Measurements from ENCODE around the gene ZNF598.
A peak's percentile ranks its signal among the peaks of the same experiment; 100 is the strongest.
"Not testable (repeated sequence)": the region's sequence is repeated elsewhere in the genome, so short reads cannot be mapped to it uniquely, and the experiment has no call there.

The ZNF598 gene

GRCh38 chr16:2028620-2029220, 19.1 kb upstream of the ZNF598 start:
- no peak for DNase-seq (ENCODE audit: low read depth, low spot score)

- DNase-seq (ENCODE audit: low read depth, low spot score), result no peak
These were observed 18.5 kb upstream of the ZNF598 start for GRCh38 chr16:2028146-2028545.

DNA sequence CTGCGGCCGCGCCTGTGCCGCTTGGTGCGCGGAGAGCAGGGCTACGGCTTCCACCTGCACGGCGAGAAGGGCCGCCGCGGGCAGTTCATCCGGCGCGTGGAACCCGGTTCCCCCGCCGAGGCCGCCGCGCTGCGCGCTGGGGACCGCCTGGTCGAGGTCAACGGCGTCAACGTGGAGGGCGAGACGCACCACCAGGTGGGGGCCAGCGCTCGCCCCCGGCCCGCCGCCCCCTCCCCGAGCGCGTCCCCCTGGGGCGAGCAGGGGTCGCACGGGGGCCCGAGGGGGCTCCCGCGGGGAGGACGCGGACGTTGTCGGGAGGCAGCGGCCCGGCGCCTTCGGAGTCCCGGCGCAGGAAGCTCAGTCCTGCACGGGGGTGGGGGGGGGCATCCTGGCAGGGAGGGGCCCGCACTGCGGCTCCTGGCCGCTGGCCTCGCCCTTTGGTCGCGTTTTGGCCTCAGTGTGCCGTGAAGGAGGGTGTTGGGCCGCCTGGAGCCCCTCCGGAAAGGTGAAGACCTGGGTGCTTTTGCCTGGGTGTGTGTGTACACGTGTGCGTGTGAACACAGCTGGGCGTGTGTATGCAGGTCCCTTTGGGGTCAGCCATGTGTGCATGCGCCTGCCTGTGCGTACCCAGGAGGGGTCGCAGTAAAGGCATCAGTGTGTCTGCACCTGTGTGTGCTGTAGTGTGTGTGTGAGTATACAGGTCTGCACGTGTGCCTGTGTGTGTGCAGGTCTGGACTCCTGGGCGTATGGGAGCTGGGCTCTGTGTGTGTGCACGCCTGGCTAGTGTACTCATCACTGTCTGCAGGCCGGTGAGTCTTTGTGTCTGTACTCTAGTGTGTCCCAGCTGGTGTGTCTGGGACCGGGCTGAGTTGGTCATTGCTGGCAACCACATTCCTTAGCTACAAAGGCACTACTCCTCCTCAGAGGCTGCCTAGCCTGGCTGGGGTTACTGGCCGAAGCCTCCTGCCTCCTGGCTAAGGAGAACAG, 17.7 kb upstream of the ZNF598 start:
- DNase-seq (ENCODE audit: low read depth, low spot score), result peak; percentile 51

DNA sequence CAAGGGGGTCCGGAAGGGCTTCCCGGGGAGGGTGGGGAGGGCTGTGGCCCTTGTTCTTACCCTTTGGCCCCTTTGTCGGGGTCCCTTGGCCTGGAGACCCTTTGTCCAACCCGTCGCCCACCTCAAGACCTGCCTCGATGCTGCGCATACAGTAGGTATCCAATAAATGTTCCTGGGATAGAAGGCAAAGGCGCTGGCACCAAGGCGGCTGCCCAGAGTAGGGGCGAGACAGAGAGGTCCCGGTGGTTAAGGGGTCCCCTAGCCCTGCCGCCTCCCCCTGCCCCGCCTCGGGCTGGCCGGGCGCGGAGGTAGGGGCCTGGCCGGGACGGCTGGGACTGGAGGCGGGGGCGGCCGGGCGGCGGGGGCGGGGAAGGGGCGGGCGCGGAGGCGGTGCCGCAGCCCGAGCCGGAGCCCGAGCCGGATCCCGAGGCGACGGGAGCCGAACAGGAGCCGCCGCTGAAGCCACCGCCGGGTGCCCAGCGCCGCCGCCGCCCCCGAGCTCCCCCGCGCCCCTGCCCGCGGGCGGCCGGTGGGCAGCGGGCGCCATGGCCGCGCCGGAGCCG, 16.9 kb upstream of the ZNF598 start, which contains the start of gene NHERF2:
Gene NHERF2, plus strand, starts transcription at position 442 of the 563 bp plus-strand sequence. Its CDS starts 104 bp downstream, at position 546.
- peak; percentile 69 for DNase-seq (ENCODE audit: low read depth, low spot score)

DNA sequence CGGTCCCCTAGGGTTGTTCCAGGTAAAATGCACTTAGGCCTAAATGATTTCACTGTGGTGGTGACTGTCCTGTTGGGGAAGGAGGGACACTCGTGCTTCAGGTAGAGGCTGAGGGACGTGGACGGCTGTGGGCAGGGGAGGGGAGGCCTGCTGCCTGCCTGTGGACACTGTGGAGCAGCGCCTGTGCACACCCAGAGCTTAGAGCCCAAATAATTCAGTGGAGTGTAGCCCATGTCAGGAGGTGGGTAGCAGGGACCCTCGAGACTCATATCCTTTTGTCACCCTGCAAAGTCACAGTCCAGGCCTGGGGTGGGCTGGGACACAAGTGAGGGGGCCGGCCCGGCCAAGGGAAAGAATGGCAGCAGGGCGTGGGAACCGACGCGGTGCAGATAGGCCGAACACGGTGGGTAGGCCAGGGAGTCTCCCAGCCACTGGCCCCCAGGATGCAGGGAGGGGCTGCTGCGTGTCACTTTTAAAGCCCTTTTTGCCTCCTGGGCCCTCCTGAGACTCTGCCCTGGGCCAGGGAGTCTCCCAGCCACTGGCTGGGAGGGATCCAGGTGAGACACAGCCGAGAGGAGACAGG, 16.3 kb upstream of the ZNF598 start:
- DNase-seq (ENCODE audit: low read depth, low spot score), result no peak

DNA sequence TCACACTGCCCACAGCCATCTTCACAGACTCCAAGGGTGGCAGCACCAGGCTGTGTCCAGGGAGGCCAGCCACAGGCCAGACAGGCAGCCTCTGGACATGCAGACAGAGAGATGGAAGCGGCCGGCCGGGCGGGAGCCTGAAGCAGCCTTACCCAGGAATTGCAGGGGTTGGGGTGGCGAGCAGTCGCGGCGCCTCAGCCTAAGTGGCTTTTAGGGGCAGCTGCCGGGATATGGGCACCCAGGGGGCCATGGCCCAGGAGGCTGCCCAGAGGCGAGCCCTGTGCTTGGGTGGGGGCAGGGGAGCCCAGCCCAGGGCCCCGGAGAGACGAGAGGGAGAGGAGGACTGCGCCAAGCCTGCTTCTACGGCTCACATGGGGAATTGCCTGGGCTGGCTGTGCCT, 15.6 kb upstream of the ZNF598 start:
- no peak for DNase-seq (ENCODE audit: low read depth, low spot score)

DNA sequence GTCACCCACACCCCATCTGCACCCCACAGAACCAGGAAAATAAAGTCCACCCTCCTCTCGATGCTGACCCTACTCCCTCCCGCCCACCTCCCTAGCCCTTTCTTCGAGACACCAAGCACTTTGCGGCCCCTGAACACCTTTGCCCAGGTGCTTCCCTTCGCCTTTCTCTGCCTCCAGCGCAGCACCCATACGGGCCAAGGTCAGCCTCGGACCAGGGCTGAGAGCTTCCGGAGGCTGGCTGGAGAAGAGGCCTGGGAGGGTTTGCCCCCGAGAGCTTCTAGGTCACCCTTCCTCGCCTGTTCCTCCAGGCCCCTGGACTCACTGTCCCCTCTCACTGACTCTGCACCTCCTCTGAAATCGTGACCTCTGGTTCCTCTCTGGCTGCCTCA, 14.4 kb upstream of the ZNF598 start:
- no peak for DNase-seq (ENCODE audit: low read depth, low spot score)

DNA sequence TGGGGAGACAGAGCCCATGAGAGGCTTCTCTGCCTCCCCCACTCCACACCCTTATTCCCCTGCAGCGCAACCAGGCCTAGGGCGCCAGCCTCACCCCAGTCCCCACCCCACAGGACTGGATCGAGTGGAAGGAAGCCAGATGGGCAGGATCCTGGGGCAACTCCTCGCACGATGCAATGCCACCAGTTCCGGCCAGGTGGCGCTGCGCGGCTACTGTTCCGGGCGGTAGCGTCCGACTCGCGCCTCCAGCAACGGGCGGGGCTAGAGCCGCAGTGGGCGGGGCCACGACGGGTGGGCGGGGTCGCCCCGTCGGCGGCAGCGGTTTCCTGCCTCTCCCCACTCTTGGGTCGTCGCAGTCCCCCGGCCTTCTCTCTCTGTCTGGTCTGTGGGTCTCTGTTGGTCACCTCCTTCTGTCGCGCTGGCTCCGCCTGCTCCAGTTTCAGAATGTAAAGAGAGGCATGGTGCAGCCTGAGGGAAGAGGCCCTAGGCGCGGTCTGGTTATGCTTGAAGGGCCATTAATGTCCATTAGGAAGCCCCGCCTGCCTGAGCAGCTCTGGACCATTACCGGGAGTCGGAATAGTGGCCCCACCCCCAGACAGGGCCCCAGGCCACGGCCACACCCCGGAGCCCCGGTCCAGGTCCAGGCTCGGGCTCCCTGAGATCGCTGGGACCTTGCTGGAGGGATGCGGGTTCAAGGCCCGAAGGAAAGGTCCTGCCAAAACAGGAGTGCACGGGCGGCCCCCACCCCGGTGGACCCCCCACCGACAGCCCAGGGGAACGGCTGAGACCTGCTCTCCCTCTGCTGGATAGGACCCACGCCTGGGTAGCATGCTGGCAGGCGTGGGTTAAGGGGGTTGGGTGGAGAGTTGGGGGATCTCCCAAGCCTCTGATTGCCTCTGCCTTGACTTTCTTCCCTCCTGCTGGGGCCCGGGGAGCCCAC, 13.7 kb upstream of the ZNF598 start:
- peak; percentile 96 for DNase-seq (ENCODE audit: low read depth, low spot score)

DNA sequence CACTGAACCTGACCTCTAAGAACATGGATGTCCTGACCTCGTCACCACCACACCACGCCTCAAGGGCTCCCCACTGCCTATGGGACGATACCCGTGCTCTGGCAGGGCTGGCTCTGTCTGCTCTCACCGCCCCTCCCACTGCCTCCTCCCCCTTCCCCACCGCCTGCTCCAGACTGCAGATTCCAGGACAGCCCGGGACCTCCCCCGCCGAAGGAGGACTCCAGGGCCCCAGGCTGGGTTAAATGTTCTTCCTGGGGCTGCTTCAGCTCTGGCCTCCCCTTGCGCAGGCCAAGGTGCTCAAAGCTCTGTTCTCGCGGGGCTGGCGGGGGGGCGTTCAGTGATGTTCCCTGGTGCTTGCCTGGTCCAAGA, 13.1 kb upstream of the ZNF598 start:
- DNase-seq (ENCODE audit: low read depth, low spot score), result no peak

GRCh38 chr16:2019921-2020831, 10.6 kb upstream of the ZNF598 start:
- DNase-seq (ENCODE audit: low read depth, low spot score), result peak; percentile 53

GRCh38 chr16:2019518-2019920, 9.9 kb upstream of the ZNF598 start, which contains the start of gene NPW:
Gene NPW, plus strand, starts transcription at chr16:2019785.
- DNase-seq (ENCODE audit: low read depth, low spot score), result no peak

GRCh38 chr16:2016407-2016922, 6.8 kb upstream of the ZNF598 start:
- no peak for DNase-seq (ENCODE audit: low read depth, low spot score)

DNA sequence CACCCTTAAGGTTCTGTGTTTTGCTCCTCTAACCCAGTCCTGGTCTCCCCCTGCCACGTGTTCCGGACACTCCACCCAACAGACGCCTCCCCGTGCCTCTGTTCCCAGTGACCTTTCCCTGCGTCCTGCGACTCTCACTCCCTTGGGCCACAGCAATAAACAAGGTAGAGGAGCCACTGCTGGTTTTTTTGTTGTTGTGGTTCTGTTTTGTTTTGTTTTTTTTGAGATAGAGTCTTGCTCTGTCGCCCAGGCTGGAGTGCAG, 6.3 kb upstream of the ZNF598 start:
- DNase-seq (ENCODE audit: low read depth, low spot score), result no peak

DNA sequence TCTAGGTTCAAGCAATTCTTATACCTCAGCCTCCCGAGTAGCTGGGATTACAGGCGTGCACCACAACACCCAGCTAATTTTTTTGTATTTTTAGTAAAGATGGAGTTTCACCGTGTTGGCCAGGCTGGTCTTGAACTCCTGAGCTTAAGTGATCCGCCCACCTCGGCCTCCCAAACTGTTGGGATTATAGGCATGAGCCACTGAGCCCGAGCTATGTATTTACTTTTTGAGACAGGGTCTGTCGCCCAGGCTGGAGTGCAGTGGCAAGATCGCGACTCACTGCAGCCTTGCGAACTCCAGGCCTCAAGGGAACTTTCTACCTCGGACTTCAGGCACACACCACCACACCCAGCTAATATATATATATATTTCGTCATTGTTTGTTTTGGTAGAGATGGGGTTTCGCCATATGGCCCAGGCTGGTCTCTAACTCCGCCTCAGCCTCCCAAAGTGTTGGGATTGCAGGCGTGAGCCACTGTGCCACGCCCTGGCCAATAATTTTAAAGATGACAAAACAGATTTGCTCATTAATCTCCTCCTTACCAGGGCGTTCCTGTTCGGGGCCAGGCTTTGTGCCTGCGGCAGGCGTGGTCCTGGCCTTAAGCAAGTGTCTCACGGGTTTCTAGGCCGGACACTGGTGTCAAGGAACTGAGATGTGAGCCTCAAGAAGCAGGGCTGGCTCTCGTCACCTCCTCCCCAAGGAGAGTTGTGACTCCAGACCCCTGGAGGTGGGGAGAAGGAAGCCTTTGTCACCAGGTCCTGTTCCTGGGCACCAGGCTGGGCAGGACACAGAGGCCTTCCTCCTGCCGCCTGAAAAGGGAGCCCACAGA, 5.7 kb upstream of the ZNF598 start:
- DNase-seq (ENCODE audit: low read depth, low spot score), result no peak

GRCh38 chr16:2013527-2013926, 3.9 kb upstream of the ZNF598 start:
- DNase-seq (ENCODE audit: low read depth, low spot score), result no peak

GRCh38 chr16:2011726-2012125, 2.1 kb upstream of the ZNF598 start:
- not testable (repeated sequence) for DNase-seq (ENCODE audit: low read depth, low spot score)

DNA sequence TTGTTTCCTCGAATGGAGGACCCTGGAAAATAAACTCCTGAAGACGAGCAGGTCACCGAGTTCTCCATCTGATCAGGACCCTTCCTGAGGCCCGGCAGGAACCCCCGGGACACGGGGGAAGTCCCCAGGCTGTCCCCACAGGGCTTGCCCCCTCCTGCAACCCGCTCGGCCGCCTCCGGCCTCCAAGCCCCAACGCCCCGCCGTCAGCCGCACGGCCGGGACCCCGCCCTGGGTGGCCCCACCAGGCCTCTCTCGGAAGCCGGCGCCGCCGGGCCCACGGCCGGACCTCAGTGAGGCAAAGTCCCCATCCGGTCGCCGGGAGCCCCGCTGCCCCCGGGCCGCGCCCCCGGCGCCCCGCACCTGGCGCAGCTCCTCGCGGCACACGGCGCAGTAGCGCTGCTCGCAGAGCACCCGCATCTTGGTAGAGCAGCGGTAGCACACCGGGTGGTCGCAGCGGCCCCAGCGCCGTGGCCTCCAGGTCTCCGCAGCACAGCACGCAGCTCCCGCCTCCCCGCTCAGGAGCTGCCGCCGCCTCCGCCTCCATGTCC, 383 bp downstream of the ZNF598 start:
- no peak for DNase-seq (ENCODE audit: low read depth, low spot score)

GRCh38 chr16:2008631-2009163, 924 bp downstream of the ZNF598 start:
- no peak for DNase-seq (ENCODE audit: low read depth, low spot score)
